Psoas muscle (tissue), 8 donors: ENCODE results near the gene GRIN2D. TPM values are rescaled to one million over a fixed set of nuclear protein-coding genes. Genes with fewer than 3 reads are reported as not detected.

Experiments
- ATAC-seq, 4 donors: fragments of 200-7000 bp; cut with Tn5 transposase; one replicate each; pipeline ENCODE4 v1.9.1; 2020; ENCODE audit warnings: moderate library complexity in 3 of 4, mild to moderate bottlenecking in 2 of 4
- DNase-seq, 2 donors: peaks; one replicate each; pipeline ENCODE4 v3.0.0-alpha.2; 2020
- H3K27ac ChIP-seq: fragments of 200-600 bp; one replicate; pipeline ENCODE4 v1.8.0; 2022
- H3K27me3 ChIP-seq, 3 donors: fragments of 200-600 bp in 1 of 3; one replicate each; pipeline versions ENCODE4 v1.6.1 to v1.8.0; 2013 to 2022; ENCODE audit warnings: low read length in 2 of 3, mild to moderate bottlenecking in 2 of 3, moderate library complexity in 1 of 3; ENCODE audit not compliant: insufficient read depth in 3 of 3
- H3K36me3 ChIP-seq, 2 donors: fragments of 200-600 bp in 1 of 2; one replicate each; pipeline versions ENCODE4 v1.6.1 to v1.8.0; 2013 to 2022; ENCODE audit warnings: low read depth in 1 of 2, mild to moderate bottlenecking in 1 of 2, moderate library complexity in 1 of 2; ENCODE audit not compliant: insufficient read depth in 1 of 2
- H3K4me1 ChIP-seq: fragments of 200-600 bp; one replicate; pipeline ENCODE4 v1.8.0; 2022
- H3K4me3 ChIP-seq: fragments of 200-600 bp; one replicate; pipeline ENCODE4 v1.8.0; 2022; ENCODE audit warnings: mild to moderate bottlenecking
- H3K9me3 ChIP-seq: fragments of 200-600 bp; one replicate; pipeline ENCODE4 v1.8.0; 2022
- CTCF ChIP-seq: fragments of 200-600 bp; IDR thresholded peaks from one replicate; pipeline ENCODE4 v1.8.0; 2022; ENCODE audit warnings: antibody characterized with exemption
- WGBS, 3 donors: extraction: QIAGEN DNeasy Blood & Tissue Kit; methylation state at CpG; one replicate each; pipeline versions ENCODE4 v1.1.6 to v1.1.7; 2013; 5-methylcytosine and 5-hydroxymethylcytosine counted together
- intact Hi-C, 2 donors: fragments of 100-400 bp; cut with DNase I; formaldehyde crosslinking; loops; one replicate each; pipeline versions ENCODE4 v1.11.0 to v1.14.2; 2022
- polyA plus RNA-seq, 3 donors: library from polyadenylated mRNA; stranded (reverse); fragments of 200-250 nt; gene quantifications; one replicate each; pipeline ENCODE4 v1.2.3, GENCODE V29; 2013
- total RNA-seq, 4 donors: library from RNA; stranded (reverse); fragmentation: NEBNext Ultra II Directional in 2 of 4; extraction: Animal tissue kit (Norgen Biotek cat#: 25700) in 2 of 4; gene quantifications; one replicate each; pipeline versions ENCODE4 v1.2.1 to v1.2.4, GENCODE V29; 2021 to 2023
- donor health status: healthy with polysubstance abuse.
- donor health status: DM: no; HTN: no; CAD: no; lungs with moderate emphysema.
- donor health status: Bipolar disorder and iron deficiency.
- donor health status: healthy.
- donor health status: DM: yes; HTN: yes; CAD: no.
- donor health status: DM: no; HTN: no; CAD: no.
- donor health status: DM: no; HTN: no; CAD: no.
- donor health status: DM: yes; HTN: yes; CAD: no.

GRIN2D gene
- total and polyA plus RNA-seq, 7 donors = 0.03 to 0.21 (median 0.04) TPM

- no peak for TF ChIP-seq CTCF
- Histone ChIP-seq H3K4me3 (no peak overlapping the region), H3K4me1 (peaks cover 15% of the 10 kb centered on the region), H3K36me3 (peaks cover 0 to 6% of the 10 kb centered on the region in 2 donors), H3K27ac (no peak overlapping the region), H3K9me3 (no peaks in the 10 kb centered on the region), H3K27me3 (peaks cover 0 to 40% (median 17%) of the 10 kb centered on the region in 3 donors)
- WGBS, 3 donors = 27 to 62% (median 30%) methylated on average over 28 to 94 of the region's 94 CpGs
- intact Hi-C loops = loop anchor here in 1 of 2 donors (1.0 kb wide), 1 partner anchor 47 kb away; no protein-coding TSS in a partner anchor
- no peak for ATAC-seq
- no peak for DNase-seq
Observed at GRCh38 chr19:48442116-48443035, 48.9 kb downstream of the GRIN2D start.

DNA sequence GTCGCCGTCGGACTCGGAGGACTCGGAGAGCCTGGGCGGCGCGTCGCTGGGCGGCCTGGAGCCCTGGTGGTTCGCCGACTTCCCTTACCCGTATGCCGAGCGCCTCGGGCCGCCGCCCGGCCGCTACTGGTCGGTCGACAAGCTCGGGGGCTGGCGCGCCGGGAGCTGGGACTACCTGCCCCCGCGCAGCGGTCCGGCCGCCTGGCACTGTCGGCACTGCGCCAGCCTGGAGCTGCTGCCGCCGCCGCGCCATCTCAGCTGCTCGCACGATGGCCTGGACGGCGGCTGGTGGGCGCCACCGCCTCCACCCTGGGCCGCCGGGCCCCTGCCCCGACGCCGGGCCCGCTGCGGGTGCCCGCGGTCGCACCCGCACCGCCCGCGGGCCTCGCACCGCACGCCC, 49.8 kb downstream of the GRIN2D start:
- Histone ChIP-seq H3K4me1 (peaks cover 19% of the 10 kb centered on the region), H3K4me3 (peak overlapping the region; percentile 45), H3K27me3 (peaks cover 0 to 40% (median 17%) of the 10 kb centered on the region in 3 donors), H3K36me3 (peaks cover 0 to 14% of the 10 kb centered on the region in 2 donors), H3K27ac (no peak overlapping the region), H3K9me3 (no peaks in the 10 kb centered on the region)
- DNase-seq = no peak
- WGBS, 3 donors = 2 to 3% (median 3%) methylated on average over 28 to 60 of the region's 60 CpGs
- ATAC-seq = no peak
- TF ChIP-seq CTCF = no peak
- intact Hi-C loops = no loop called here

Other genes starting within 250 kb of the GRIN2D start
- 1 to 10 TPM; 2.6 to 4.9 (median 3.1) TPM for gene LIG1, start 223.3 kb upstream of the GRIN2D start, total RNA-seq
- 1 to 10 TPM; 3.3 to 5.2 (median 3.4) TPM for gene LIG1, start 223.3 kb upstream of the GRIN2D start, polyA plus RNA-seq
- 1 to 10 TPM; 4.3 to 8.0 (median 5.7) TPM for gene ZSWIM9, start 223.0 kb upstream of the GRIN2D start, total RNA-seq
- gene ZSWIM9, start 223.0 kb upstream of the GRIN2D start, polyA plus RNA-seq = 10 to 100 TPM in 1 of 3 donors, 1 to 10 TPM in 2; 3.0 to 10.5 (median 4.7) TPM
- gene CARD8, start 137.8 kb upstream of the GRIN2D start, total RNA-seq = 10 to 100 TPM; 21.8 to 36.2 (median 31.2) TPM
- gene CARD8, start 137.8 kb upstream of the GRIN2D start, polyA plus RNA-seq = 10 to 100 TPM; 15.7 to 26.0 (median 21.2) TPM
- under 1 TPM in 1 of 4 donors, not detected in 3; 0.20 TPM for gene ZNF114, start 123.6 kb upstream of the GRIN2D start, total RNA-seq
- under 1 TPM; 0.04 to 0.13 (median 0.05) TPM for gene ZNF114, start 123.6 kb upstream of the GRIN2D start, polyA plus RNA-seq
- 10 to 100 TPM in 3 of 4 donors, 1 to 10 TPM in 1; 8.9 to 15.2 (median 14.1) TPM for gene EMP3, start 68.1 kb upstream of the GRIN2D start, total RNA-seq
- gene EMP3, start 68.1 kb upstream of the GRIN2D start, polyA plus RNA-seq = 10 to 100 TPM in 2 of 3 donors, 1 to 10 TPM in 1; 8.9 to 13.7 (median 13.6) TPM
- 10 to 100 TPM; 52.0 to 65.1 (median 57.7) TPM for gene TMEM143, start 29.7 kb upstream of the GRIN2D start, total RNA-seq
- 10 to 100 TPM; 17.1 to 41.9 (median 41.5) TPM for gene TMEM143, start 29.7 kb upstream of the GRIN2D start, polyA plus RNA-seq
- not detected for gene SYNGR4, start 29.3 kb upstream of the GRIN2D start, total RNA-seq
- gene SYNGR4, start 29.3 kb upstream of the GRIN2D start, polyA plus RNA-seq = under 1 TPM in 1 of 3 donors, not detected in 2; 0.04 TPM
- 10 to 100 TPM; 56.5 to 71.0 (median 62.9) TPM for gene KDELR1, start 2.1 kb upstream of the GRIN2D start, total RNA-seq
- 10 to 100 TPM; 37.0 to 48.7 (median 40.0) TPM for gene KDELR1, start 2.1 kb upstream of the GRIN2D start, polyA plus RNA-seq
- 10 to 100 TPM; 24.6 to 46.0 (median 40.3) TPM for gene GRWD1, start 52.3 kb downstream of the GRIN2D start, total RNA-seq
- 10 to 100 TPM; 24.2 to 53.7 (median 42.0) TPM for gene GRWD1, start 52.3 kb downstream of the GRIN2D start, polyA plus RNA-seq
- 1 to 10 TPM in 3 of 4 donors, under 1 TPM in 1; 0.65 to 2.6 (median 1.3) TPM for gene KCNJ14, start 61.9 kb downstream of the GRIN2D start, total RNA-seq
- 1 to 10 TPM in 1 of 3 donors, under 1 TPM in 2; 0.28 to 1.6 (median 0.58) TPM for gene KCNJ14, start 61.9 kb downstream of the GRIN2D start, polyA plus RNA-seq
- 10 to 100 TPM; 21.8 to 45.2 (median 29.4) TPM for gene CYTH2, start 75.7 kb downstream of the GRIN2D start, total RNA-seq
- gene CYTH2, start 75.7 kb downstream of the GRIN2D start, polyA plus RNA-seq = 10 to 100 TPM; 36.6 to 41.0 (median 39.5) TPM
- under 1 TPM in 2 of 4 donors, not detected in 2; 0.06 to 0.14 TPM for gene LMTK3, start 118.2 kb downstream of the GRIN2D start, total RNA-seq
- gene LMTK3, start 118.2 kb downstream of the GRIN2D start, polyA plus RNA-seq = under 1 TPM; 0.03 to 0.06 (median 0.05) TPM
- not detected for gene SULT2B1, start 158.5 kb downstream of the GRIN2D start, total RNA-seq
- gene SULT2B1, start 158.5 kb downstream of the GRIN2D start, polyA plus RNA-seq = under 1 TPM in 2 of 3 donors, not detected in 1; 0.06 to 0.23 TPM
- not detected for gene SPACA4, start 213.1 kb downstream of the GRIN2D start, total RNA-seq
- gene SPACA4, start 213.1 kb downstream of the GRIN2D start, polyA plus RNA-seq = not detected
- not detected for gene FAM83E, start 221.4 kb downstream of the GRIN2D start, total RNA-seq
- gene FAM83E, start 221.4 kb downstream of the GRIN2D start, polyA plus RNA-seq = under 1 TPM in 2 of 3 donors, not detected in 1; 0.01 to 0.20 TPM
- gene RPL18, start 225.5 kb downstream of the GRIN2D start, total RNA-seq = 100 to 1,000 TPM; 506 to 730 (median 645) TPM
- gene RPL18, start 225.5 kb downstream of the GRIN2D start, polyA plus RNA-seq = 1,000 to 10,000 TPM; 1,096 to 1,745 (median 1,373) TPM
- 10 to 100 TPM in 2 of 4 donors, 1 to 10 TPM in 2; 4.1 to 12.8 (median 8.8) TPM for gene SPHK2, start 225.8 kb downstream of the GRIN2D start, total RNA-seq
- 1 to 10 TPM; 3.3 to 7.4 (median 4.8) TPM for gene SPHK2, start 225.8 kb downstream of the GRIN2D start, polyA plus RNA-seq
- 10 to 100 TPM in 1 of 4 donors, 1 to 10 TPM in 3; 3.6 to 14.5 (median 6.5) TPM for gene DBP, start 243.7 kb downstream of the GRIN2D start, total RNA-seq
- 1 to 10 TPM; 2.8 to 7.0 (median 3.2) TPM for gene DBP, start 243.7 kb downstream of the GRIN2D start, polyA plus RNA-seq